ENCODE measurements around the gene ATRAID.
"Not testable (repeated sequence)": the region's sequence is repeated elsewhere in the genome, so short reads cannot be mapped to it uniquely, and the experiment has no call there.

ATRAID gene

DNA sequence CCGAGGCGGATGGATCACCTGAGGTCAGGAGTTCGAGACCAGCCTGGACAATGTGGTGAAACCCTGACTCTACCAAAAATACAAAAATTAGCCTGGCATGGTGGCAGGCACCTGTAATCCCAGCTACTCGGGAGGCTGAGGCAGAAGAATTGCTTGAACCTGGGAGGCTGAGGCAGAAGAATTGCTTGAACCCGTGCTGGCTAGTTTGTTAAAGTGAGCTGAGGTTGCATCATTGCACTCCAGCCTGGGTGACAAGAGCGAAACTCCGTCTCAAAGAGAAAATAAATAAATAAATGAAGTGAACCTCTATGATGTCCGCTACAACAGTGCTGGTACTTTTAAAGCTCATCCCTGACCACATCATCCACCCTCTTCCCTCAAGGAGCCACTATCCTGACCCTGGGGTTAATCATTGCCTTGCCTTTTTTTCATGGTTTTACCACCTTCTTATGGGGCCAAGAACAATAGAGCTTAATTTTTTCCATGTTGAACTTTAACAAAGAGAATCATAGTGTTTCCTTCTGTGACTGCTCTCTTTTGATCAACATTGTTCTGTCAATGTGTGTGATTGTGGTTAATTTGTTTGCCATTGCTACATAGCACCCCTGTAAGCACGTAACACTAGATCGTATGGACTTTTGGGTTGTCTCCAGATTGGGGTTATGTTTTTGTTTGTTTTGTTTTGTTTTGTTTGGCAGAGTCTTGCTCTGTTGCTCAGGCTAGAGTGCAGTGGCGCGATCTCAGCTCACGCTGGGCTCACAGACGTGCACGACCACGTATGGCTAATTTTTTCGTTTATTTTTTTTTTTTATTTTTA, 17.1 kb upstream of the ATRAID start:
- no peak for DNase-seq

DNA sequence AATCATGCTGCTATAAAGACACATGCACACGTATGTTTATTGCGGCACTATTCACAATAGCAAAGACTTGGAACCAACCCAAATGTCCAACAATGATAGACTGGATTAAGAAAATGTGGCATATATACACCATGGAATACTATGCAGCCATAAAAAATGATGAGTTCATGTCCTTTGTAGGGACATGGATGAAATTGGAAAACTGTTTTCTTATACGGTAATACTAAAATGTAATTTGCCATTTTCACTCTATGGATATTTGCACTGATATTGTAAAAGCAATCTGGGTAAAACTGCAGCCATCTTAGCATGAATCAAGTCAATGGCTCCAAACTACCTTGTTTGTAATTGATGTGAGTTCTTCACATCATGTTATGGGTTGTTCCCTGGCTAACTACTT, 16.0 kb upstream of the ATRAID start:
- DNase-seq, result not testable (repeated sequence)

DNA sequence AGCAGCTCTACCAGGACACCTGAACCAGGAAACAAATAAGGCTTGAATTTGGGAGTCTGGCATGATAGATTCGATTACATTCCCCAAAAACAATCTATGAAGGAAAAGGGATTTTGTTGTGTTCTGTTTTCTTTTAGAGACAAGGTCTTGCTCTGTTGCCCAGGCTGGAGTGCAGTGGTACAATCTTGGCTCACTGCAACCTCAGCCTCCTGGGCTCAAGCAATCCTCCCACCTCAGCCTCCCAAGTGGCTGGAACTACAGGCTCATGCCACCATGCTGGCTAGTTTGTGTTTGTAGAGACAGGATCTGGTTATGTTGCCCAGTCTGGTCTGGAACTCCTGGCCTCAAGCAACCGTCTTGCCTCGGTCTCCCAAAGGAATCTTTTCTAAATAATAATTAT, 13.8 kb upstream of the ATRAID start:
- not testable (repeated sequence) for DNase-seq

DNA sequence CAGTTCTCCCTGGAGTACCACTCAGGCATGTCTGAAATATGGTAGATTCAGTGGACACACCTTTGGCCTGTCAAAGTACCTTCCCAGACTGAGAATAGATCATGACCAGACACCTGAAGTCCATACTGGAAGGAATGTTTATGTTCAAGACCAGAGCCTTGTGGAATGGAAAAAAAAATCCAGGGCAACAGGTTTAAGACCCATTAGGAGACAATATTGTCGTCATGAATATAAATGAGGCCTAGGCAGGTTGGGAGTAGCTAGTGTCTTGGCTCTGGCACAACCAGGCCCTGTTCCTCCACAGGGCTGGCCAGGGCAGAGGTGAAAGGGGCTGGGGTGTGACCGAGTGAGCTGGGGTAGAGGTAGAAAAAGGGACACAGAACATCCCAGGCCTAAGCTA, 13.2 kb upstream of the ATRAID start:
- no peak for DNase-seq

DNA sequence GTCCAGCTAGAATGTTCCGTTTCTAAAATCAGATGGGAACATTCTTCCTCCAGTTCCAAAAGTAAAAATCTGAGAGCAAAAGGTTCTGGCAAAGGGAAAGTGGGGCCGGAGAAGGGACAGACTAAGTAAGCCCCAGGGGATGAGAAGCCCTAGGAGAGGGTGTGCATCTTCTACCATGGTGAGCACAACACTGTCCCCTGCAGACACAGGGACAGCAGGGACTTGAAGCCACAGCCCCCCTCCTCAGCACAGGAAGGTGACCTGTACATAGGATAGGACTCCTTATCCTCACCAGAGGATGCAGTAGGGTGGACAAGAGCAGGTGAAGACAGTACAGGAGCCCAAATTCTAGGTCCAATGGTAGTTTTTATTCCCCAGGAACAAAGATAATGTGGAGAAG, 12.6 kb upstream of the ATRAID start:
- no peak for DNase-seq

DNA sequence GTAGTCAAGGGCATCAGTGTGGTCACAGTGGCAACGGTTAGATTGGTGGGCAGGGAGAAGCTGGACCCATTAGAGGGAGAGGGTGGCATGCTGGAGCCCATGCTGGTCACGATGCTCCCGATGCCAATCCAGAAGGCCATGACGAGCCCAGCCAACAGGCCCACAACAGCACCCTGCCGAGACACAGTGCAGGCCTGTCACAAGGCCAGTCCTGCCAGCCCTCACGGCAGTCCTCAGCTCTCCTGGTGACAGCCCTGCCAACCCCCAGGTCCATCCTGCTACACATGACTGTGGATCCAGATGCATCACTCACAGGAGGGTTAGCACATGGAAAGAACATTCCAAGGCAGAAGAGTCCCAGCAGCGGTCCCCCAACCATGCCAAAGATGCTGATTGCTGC, 10.2 kb upstream of the ATRAID start:
- DNase-seq, result no peak

DNA sequence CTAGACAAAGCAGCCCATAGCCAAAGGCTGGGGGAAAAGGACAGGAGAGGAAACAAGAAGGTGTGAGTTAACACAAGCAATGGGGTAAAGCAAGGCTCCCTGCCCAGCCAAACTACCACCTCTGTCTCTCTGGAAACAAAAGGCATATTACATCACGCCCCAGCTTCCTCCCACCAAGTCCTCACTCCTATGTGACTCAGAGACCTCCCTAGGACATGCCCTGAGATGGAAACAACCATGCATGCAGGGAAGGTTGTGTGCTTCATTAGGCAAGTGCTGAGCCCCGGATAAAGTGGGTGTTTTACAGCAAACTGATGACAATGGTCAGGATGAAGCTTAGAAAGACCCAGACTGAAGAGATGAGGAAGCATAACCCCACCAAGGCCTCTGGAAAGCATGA, 9.0 kb upstream of the ATRAID start:
- no peak for DNase-seq

DNA sequence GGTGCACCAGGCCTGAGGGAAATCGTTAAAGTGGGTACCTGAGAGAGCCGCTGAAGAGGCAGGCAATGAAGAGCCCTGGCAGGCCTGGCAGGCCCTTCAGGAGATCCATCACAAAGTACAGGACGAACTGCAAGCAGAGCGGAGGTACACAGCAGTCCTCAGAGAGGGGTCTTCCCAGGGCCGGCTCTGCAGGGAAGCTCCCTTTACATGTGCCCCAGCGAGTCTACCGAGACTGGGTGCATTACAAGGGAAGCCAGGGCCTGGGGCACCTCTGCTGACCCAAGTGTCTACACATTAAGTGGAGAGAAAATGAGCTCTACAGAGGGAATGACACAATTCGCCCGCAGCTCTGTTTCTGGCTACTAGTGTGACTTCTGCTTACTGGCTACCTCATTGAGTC, 8.1 kb upstream of the ATRAID start:
- no peak for DNase-seq

DNA sequence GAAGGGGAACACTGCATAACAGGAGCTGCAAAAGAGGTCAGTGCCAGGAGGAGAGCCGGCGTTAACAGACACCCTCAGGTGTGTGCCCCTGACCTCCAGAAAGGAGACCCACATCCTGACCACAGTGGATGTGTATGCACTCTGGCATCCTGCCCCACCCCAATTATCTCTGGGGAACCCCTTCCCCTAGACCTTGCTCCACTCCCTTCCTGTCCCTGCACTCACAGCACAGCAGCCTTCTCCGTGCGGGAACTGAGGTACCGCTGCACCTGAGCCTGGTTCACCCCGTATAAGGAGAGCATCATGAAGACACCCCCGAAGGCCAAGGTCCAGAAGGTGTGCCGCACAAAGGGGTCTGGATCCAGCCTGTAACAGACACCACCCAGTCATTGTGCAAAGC, 7.3 kb upstream of the ATRAID start:
- DNase-seq, result no peak

DNA sequence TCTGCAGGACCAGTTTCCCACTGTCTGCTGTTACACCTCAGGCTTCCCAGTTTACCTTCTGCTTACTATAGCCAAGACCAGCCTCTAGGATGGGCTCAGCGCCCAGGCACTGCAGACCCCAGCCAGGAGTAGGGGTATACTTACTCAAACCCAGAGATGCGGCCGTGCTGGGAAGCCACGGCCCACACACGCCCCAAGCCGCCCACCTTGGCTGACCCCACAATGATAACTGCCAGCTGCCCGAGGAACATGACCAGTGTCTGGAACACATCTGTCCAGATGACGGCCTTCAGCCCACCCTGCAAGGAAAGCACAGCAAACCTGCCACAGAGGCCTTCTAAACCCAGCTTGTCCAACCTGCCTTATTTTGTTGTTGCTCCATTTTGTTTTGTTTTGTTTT, 6.6 kb upstream of the ATRAID start:
- no peak for DNase-seq

DNA sequence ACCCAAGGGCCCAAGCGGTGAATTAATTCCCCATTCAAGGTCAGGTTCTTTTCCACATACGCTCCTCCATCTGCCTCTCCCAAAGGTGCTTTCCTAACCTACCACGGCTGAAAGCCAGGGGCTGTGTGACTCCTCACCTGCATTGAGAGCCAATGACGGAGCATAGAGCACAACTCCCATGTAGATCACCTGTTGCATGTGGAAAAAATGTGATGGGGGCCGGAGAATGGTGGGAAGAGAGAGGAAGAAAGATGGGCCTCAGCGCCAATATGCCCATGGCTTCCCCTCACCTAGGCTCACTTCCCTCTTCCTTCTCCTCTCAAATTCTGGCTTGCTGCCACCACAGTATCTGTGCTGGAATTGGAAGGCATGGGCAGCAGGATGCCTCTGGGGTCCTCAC, 5.5 kb upstream of the ATRAID start:
- DNase-seq, result no peak

DNA sequence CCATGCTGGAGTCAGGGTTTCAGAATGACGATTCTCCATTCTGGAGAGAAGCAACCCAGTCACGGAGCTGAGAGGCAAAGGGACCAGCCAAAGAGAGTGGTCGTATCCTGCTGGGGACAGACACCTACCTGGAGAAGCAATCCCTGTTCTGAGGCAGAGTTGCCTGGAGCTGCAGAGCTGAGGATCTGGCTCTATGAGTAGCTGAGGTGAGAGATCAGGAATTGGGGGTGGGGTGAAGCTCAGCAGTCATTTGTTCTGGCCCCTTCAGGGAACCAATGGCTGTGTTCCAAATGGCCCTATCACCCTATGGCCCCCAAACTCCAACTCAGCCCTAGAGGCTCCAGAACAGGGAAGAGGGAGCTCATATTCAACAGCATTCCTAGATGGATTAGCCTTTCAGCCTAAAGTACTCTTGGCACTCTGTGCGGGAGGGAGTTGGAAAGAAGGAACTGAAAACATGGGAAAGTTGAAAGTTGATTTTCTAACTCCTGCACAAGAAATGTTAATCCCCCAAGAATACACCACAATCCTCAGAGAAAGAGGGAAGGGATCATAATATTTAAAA, 3.3 kb upstream of the ATRAID start:
- no peak for DNase-seq

DNA sequence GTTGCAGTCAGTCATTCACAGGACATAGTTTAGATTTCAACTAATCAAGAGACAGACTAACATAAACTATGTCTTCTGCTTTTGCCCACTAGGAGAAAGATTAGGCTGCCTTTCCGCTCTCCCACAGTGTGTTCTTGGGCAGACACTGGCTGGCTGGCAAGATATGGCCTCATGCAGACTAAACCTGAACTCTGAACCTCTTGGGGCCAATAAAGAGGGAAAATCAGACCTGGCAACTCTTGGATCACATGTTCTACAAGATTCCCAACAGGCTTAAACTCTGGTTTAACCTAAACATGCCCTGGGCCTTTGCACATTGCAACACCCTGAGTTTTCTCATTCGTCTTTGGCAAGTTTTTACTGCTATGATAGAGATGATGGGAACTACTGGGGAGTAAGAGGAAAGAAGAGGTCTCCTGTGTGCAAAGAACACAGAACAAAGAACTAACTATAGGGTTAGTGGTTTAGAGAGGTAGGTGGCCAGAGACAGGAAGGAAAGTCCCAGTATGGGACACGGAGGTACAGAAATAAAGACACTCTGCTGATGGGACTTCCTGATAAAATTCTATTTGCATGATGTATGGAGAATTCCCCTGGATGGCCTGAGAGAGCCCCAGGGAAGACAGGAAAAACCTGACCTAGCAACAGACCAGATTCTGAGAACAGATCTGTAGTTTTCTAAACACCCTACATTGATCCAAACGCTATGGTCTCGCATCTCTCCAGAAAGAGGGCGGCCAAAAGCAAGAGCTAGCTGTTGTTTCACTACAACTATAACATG, 2.0 kb upstream of the ATRAID start:
- DNase-seq, result no peak

DNA sequence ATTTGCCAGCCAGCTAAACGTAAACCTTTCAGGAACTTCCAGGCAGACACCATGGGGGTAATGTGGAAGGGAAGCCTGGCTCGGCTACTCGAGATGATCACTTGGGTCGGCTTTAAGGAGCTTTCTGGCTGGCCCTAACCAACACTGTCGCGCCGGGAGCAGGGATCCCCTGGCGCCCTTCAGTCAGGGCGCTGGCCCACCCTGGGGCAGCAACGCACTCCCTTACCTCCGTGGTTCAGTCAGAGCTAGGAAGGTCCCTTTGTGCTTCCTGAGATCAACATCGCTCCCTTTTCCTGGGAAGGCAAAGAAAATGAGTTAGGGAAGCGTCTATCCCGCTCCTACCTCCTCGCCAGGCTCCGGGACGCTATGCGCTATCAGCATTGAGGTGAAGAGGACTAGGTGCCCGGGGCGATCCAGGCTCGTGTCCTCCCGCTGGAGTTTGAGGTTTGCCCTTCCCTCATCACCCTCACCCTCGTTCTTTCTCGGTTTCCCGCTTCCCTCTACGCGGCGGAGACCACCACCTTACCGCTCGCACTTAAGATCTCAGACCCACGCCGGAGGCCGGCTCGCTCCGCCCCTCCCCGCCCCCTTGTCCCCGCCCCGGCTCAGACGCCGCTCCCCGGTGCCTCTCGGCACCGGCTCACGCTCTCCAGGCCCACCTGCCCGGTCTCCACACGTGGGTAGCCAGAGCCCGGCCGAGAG, 449 bp upstream of the ATRAID start:
- DNase-seq, result peak; percentile 45

DNA sequence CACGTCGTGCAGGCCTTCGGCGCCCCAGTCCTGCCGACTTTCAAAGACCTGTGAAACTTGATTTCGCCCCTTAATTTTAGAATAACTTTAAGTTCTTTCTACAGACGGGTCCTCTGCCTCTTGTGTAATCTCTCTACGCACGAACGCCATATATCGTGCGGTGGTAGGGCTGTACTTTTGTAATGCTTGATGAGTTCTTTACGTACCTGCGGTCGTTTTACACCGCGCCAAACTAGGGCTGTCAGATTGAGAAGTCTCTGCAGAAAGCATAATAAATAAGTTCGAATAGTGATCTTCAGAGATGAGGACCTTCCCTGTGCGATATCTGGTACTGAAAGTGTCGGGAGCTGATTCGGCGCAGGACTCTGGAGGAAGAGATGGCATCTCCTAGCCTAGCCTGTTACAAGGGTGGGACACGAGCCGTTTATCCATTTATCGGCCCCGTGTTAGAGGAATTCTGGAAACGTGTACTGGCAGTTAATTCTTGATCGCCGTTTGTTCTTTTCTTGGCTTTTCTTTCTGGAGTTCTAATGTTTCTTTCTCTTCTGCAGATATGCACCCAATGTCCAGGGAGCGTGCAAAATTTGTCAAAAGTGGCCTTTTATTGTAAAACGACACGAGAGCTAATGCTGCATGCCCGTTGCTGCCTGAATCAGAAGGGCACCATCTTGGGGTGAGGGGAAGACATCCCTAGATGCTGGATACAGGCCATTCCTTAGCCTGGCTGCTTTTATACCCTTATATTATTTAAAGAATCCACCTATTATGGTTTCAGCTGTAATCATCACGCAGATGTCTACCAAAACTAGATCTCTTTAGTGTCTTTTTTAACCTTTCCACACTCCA, 1.0 kb downstream of the ATRAID start:
- no peak for DNase-seq

DNA sequence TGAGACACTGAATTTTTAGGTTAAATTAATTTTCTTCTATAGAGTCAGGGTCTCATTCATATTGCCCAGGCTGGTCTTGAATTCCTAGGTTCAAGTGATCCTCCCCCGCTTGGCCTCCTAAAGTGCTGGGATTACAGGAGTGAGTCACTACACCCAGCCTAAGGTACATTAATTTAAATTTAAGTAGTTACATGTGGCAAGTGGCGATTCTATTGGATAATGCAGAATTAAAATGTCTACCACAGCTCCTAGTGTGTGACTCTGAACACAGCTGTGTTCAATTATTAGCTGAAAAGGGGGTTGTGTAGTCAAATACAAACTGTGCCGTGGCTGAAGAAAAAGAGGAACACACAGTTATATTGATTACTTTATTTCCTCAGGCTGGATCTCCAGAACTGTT, 3.1 kb downstream of the ATRAID start:
- no peak for DNase-seq

DNA sequence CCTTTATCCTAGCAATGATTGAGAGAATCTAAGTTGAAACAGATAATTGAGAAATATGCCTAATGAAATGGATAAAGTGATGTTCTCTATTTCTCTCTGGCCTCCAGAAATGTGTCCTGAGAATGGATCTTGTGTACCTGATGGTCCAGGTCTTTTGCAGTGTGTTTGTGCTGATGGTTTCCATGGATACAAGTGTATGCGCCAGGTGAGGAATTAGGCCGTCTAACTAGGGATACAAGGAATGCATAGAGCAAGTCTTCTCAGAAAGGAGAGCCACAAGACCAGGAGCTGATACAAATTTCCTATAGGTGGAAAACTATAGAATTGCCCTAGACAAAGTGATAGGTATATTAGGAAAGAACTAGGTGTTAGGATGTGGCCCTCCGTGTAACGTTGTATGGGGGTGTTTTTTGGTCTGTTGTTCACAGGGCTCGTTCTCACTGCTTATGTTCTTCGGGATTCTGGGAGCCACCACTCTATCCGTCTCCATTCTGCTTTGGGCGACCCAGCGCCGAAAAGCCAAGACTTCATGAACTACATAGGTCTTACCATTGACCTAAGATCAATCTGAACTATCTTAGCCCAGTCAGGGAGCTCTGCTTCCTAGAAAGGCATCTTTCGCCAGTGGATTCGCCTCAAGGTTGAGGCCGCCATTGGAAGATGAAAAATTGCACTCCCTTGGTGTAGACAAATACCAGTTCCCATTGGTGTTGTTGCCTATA, 4.7 kb downstream of the ATRAID start:
- DNase-seq, result no peak

DNA sequence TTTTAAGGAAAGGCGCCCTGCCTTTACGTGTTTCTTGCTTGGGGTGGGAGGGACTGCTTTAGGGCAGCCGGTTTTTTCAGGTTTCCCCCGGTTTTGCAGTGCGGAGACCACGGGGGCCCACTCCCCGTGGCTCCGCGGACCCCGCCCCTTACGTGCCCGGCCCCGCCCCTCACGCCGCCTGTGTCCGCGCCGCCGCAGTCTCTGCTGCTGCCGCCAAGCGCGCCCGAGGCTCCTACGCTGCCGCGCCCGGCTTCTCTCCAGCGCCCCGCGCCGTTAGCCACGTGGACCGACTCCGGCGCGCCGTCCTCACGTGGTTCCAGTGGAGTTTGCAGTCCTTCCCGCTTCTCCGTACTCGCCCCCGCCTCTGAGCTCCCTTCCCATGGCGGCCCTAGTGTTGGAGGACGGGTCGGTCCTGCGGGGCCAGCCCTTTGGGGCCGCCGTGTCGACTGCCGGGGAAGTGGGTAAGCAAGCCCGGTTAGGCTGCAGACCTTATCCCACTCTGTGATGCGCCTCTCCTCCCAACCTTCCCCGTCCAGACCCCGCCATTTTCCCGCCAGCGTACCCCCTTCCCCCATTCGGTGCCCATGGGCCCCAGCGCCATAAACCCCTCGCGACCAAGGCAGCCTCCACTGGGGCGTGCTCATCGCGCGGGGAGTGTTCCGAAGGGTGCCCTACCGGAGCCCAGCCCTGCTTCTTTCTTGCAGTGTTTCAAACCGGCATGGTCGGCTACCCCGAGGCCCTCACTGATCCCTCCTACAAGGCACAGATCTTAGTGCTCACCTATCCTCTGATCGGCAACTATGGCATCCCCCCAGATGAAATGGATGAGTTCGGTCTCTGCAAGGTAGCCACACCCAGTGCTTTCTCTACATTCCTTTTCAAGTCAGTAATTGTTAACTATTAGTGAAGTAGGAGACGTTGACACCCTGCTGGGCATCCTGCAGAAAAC, 5.6 kb downstream of the ATRAID start, which contains the start of gene CAD:
TSS of gene CAD (plus strand) at position 197 of the 949 bp plus-strand sequence. CDS start at position 380, 183 bp downstream.
- DNase-seq, result no peak

DNA sequence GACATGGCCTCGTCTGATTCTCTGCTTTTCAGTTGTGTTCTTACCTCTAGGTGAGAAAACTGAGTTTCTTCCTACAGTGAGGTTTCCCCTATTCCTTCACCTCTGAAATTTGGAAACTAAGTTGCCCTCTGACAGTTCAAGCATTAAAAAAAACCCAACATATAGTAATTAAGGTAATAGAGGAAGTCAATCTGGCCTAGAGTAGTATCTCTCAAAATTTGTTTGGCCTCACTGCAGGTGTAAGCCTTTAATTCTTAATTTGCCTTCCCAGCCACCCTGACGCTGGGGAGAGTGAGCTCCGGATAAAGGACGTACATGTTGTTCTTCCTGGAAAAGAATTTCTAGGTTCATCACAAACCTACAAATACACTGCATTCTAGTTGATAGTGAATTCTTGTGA, 6.8 kb downstream of the ATRAID start:
- DNase-seq, result no peak

DNA sequence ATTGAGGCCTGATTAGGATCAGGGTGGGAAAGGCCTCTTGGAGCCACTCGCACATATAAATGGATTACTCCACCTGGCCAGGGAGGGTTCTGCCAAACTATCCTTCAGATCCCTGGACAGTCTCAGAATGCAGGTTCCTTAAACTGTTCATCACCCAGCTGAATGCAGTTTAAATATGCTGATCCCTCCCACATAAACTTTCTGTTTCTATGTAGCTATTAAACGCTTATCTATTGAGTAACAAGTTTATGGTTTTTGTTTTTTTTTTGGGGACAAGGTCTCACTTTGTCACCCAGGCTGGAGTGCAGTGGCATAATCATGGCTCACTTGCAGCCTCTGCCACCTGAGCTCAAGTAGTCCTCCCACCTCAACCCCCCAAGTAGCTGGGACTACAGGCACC, 7.2 kb downstream of the ATRAID start:
- DNase-seq, result no peak

DNA sequence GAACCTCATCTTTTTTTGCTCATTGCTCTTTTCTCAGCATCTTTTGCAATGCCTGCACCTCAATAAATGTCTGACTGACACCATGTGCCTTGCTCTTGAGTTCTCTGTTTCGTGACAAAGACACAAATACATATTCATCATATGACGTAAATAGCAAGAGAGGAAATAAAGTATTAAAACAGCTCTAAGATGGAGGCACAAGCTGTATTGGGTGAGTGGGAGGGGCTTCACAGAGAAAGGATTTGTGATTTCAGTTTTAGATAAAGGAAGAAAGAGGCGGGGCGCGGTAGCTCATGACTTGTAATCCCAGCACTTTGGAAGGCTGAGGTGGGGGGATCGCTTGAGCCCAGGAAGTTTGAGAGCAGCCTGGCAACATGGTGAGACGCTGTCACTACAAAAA, 8.2 kb downstream of the ATRAID start:
- no peak for DNase-seq

Data from NCI-H524 treated with DMSO at 0.1 percent for 48 hours (cell line).